ENCODE data around the gene AGPAT4.

AGPAT4 gene

GRCh38 chr6:161138543-161139303 lies 135.1 kb downstream of the AGPAT4 start:
- Histone ChIP-seq H3K9me2 (replicated peaks; ENCODE audit: low read depth, low read length) (no peaks in the 10 kb centered on the region), H3K36me3 (ENCODE audit: insufficient read depth, low read length) (no peaks in the 10 kb centered on the region), H3K4me3 (ENCODE audit: low read length, poor library complexity, severe bottlenecking) (no peak overlapping the region), H3K27me3 (ENCODE audit: insufficient read depth, low read length, poor library complexity, severe bottlenecking) (no peaks in the 10 kb centered on the region), H3K4me1 (ENCODE audit: insufficient read depth, low read length, poor library complexity, severe bottlenecking) (no peaks in the 10 kb centered on the region), H3K9me3 (ENCODE audit: insufficient read depth, low read depth, low read length) (no peaks in the 10 kb centered on the region), H4K20me1 (ENCODE audit: insufficient read depth, low read length, poor library complexity, severe bottlenecking) (no peaks in the 10 kb centered on the region), H2AFZ (ENCODE audit: low read length) (no peak overlapping the region), H3F3A (ENCODE audit: low read depth) (no peaks in the 10 kb centered on the region), H3K4me2 (ENCODE audit: low read depth, low read length, poor library complexity, severe bottlenecking) (no peak overlapping the region), H3K9ac (ENCODE audit: low read depth, low read length, poor library complexity, severe bottlenecking) (no peak overlapping the region), H3K79me2 (ENCODE audit: insufficient read depth, low read length) (no peaks in the 10 kb centered on the region)
- TF ChIP-seq EZH2phosphoT487 (IDR thresholded peaks at IDR 0.05; ENCODE audit: borderline replicate concordance) (no peak), CTCF (conservative IDR thresholded peaks at IDR 0.05; ENCODE audit: low read length) (no peak)

- Histone ChIP-seq H3K79me2 (ENCODE audit: insufficient read depth, low read length) (no peaks in the 10 kb centered on the region), H3K9me3 (ENCODE audit: insufficient read depth, low read depth, low read length) (no peaks in the 10 kb centered on the region), H3K27me3 (ENCODE audit: insufficient read depth, low read length, poor library complexity, severe bottlenecking) (no peaks in the 10 kb centered on the region), H3K9ac (ENCODE audit: low read depth, low read length, poor library complexity, severe bottlenecking) (no peak overlapping the region), H3K4me3 (ENCODE audit: low read length, poor library complexity, severe bottlenecking) (no peak overlapping the region), H3K4me1 (ENCODE audit: insufficient read depth, low read length, poor library complexity, severe bottlenecking) (no peaks in the 10 kb centered on the region), H4K20me1 (ENCODE audit: insufficient read depth, low read length, poor library complexity, severe bottlenecking) (no peaks in the 10 kb centered on the region), H3F3A (ENCODE audit: low read depth) (no peaks in the 10 kb centered on the region), H3K9me2 (replicated peaks; ENCODE audit: low read depth, low read length) (no peaks in the 10 kb centered on the region), H2AFZ (ENCODE audit: low read length) (no peak overlapping the region), H3K36me3 (ENCODE audit: insufficient read depth, low read length) (no peaks in the 10 kb centered on the region), H3K4me2 (ENCODE audit: low read depth, low read length, poor library complexity, severe bottlenecking) (no peak overlapping the region)
- TF ChIP-seq EZH2phosphoT487 (IDR thresholded peaks at IDR 0.05; ENCODE audit: borderline replicate concordance) = no peak
- no peak for TF ChIP-seq CTCF (conservative IDR thresholded peaks at IDR 0.05; ENCODE audit: low read length)
Observed at GRCh38 chr6:161137839-161138542, 135.9 kb downstream of the AGPAT4 start.

- H3K9ac ChIP-seq (ENCODE audit: low read depth, low read length, poor library complexity, severe bottlenecking) = no peak overlapping the region
- no peaks in the 10 kb centered on the region for H3K27me3 ChIP-seq (ENCODE audit: insufficient read depth, low read length, poor library complexity, severe bottlenecking)
- H3K4me2 ChIP-seq (ENCODE audit: low read depth, low read length, poor library complexity, severe bottlenecking) = no peak overlapping the region
- H3K36me3 ChIP-seq (ENCODE audit: insufficient read depth, low read length) = no peaks in the 10 kb centered on the region
- no peak overlapping the region for H2AFZ ChIP-seq (ENCODE audit: low read length)
- H4K20me1 ChIP-seq (ENCODE audit: insufficient read depth, low read length, poor library complexity, severe bottlenecking) = no peaks in the 10 kb centered on the region
- no peaks in the 10 kb centered on the region for H3K9me2 ChIP-seq (replicated peaks; ENCODE audit: low read depth, low read length)
- H3F3A ChIP-seq (ENCODE audit: low read depth) = no peaks in the 10 kb centered on the region
- no peak overlapping the region for H3K4me3 ChIP-seq (ENCODE audit: low read length, poor library complexity, severe bottlenecking)
- no peaks in the 10 kb centered on the region for H3K4me1 ChIP-seq (ENCODE audit: insufficient read depth, low read length, poor library complexity, severe bottlenecking)
- no peaks in the 10 kb centered on the region for H3K9me3 ChIP-seq (ENCODE audit: insufficient read depth, low read depth, low read length)
- H3K79me2 ChIP-seq (ENCODE audit: insufficient read depth, low read length) = no peaks in the 10 kb centered on the region
- TF ChIP-seq EZH2phosphoT487 (IDR thresholded peaks at IDR 0.05; ENCODE audit: borderline replicate concordance) = no peak
- TF ChIP-seq CTCF (conservative IDR thresholded peaks at IDR 0.05; ENCODE audit: low read length) = no peak
Observed at GRCh38 chr6:161137320-161137719, 136.5 kb downstream of the AGPAT4 start.
